HCT116 (cell line): ENCODE results near the gene ACTG1. TPM values are rescaled to one million over a fixed set of nuclear protein-coding genes. Genes with fewer than 3 reads are reported as not detected.

Source experiments
- ATAC-seq: fragments of 200-7000 bp; cut with Tn5 transposase; 2 replicates; pipeline ENCODE4 v1.9.1; 2020; ENCODE audit warnings: mild to moderate bottlenecking, moderate library complexity
- BruUV-seq: library from RNA; stranded (reverse); fragments of 400-500 nt; replicated peaks from 2 replicates; lab custom pipeline; 2021; lab: Mats Ljungman, UMichigan
- CTCF ChIA-PET: fragments of 300-600 bp; sonication (Branson Sonifier 250); formaldehyde crosslinking; loops from one replicate; lab custom pipeline; 2021; ENCODE audit warnings: antibody characterized with exemption; lab: Charles Lee
- POLR2A ChIA-PET: fragments of 300-600, 350-600 bp; sonication (Branson Sonifier 250); formaldehyde crosslinking; loops from one replicate; lab custom pipeline; 2021; ENCODE audit warnings: antibody characterized with exemption; lab: Charles Lee
- RAD21 ChIA-PET, 2 experiments: fragments of 300-600 bp; sonication (Branson Sonifier 250); formaldehyde crosslinking; loops; one replicate each; lab custom pipeline; 2023; ENCODE audit warnings: low total read pairs in 2 of 2; ENCODE audit not compliant: uncharacterized antibody in 2 of 2, unreplicated experiment in 2 of 2, low non-redundant PET in 1 of 2; lab: Charles Lee
- DNase-seq: peaks from one replicate; pipeline ENCODE4 v3.0.0-alpha.2; 2010; ENCODE audit warnings: low read depth, low spot score
- H2AFZ ChIP-seq: fragments of 200-600 bp; shearing (Covaris generic), sonication (generic); 2 replicates; pipeline ENCODE4 v1.6.1; 2017; ENCODE audit warnings: low read depth, mixed run types, mixed read lengths, antibody characterized with exemption, low read length; ENCODE audit not compliant: poor library complexity, severe bottlenecking
- H3K27ac ChIP-seq: 2 replicates; pipeline ENCODE4 v1.5.1; 2012; ENCODE audit warnings: low read depth, low read length
- H3K27me3 ChIP-seq: fragments of 200-600 bp; sonication (generic); 2 replicates; pipeline ENCODE4 v1.6.1; 2016; ENCODE audit warnings: mixed run types, low read length, mixed read lengths; ENCODE audit not compliant: insufficient read depth
- H3K36me3 ChIP-seq, 2 experiments: fragments of 200-500 bp in 1 of 2; fragments of 200-600 bp in 1 of 2; sonication (Bioruptor generic) in 1 of 2; sonication (generic) in 1 of 2; 2 replicates each; pipeline versions ENCODE4 v1.5.1 to v1.6.1; 2014 to 2016; ENCODE audit warnings: low read length in 2 of 2, inconsistent platforms in 1 of 2, mixed read lengths in 1 of 2, mixed run types in 1 of 2; ENCODE audit not compliant: insufficient read depth in 2 of 2, control insufficient read depth in 1 of 2
- H3K4me1 ChIP-seq, 2 experiments: fragments of 200-600 bp in 1 of 2; sonication (generic) in 1 of 2; 2 replicates each; pipeline versions ENCODE4 v1.5.1 to v1.6.1; 2012 to 2017; ENCODE audit warnings: low read length in 2 of 2, inconsistent platforms in 1 of 2, mild to moderate bottlenecking in 1 of 2, mixed read lengths in 1 of 2, mixed run types in 1 of 2, moderate library complexity in 1 of 2; ENCODE audit not compliant: insufficient read depth in 2 of 2, control insufficient read depth in 1 of 2
- H3K4me2 ChIP-seq: fragments of 200-600 bp; sonication (generic); 2 replicates; pipeline ENCODE4 v1.6.1; 2017; ENCODE audit warnings: mixed run types, low read length, mixed read lengths
- H3K4me3 ChIP-seq, 2 experiments: fragments of 200-600 bp in 1 of 2; sonication (generic) in 1 of 2; replicated peaks in 1 of 2; 2 replicates each; pipeline ENCODE4 v1.5.1; 2011 to 2016; ENCODE audit warnings: low read length in 2 of 2, control low read depth in 1 of 2, low read depth in 1 of 2, mild to moderate bottlenecking in 1 of 2, mixed read lengths in 1 of 2, mixed run types in 1 of 2
- H3K79me2 ChIP-seq: fragments of 200-600 bp; sonication (generic); 2 replicates; pipeline ENCODE4 v1.6.1; 2017; ENCODE audit warnings: mild to moderate bottlenecking, mixed run types, low read length, moderate library complexity, mixed read lengths; ENCODE audit not compliant: insufficient read depth
- H3K9ac ChIP-seq: fragments of 200-600 bp; sonication (generic); 2 replicates; pipeline ENCODE4 v1.6.1; 2016; ENCODE audit warnings: low read length, mixed read lengths
- H3K9me2 ChIP-seq: fragments of 200-600 bp; sonication (generic), shearing (Covaris generic); 2 replicates; pipeline ENCODE4 v1.6.1; 2017; ENCODE audit warnings: mixed run types, mild to moderate bottlenecking, moderate library complexity; ENCODE audit not compliant: insufficient read depth
- H3K9me3 ChIP-seq, 2 experiments: fragments of 200-500 bp in 1 of 2; fragments of 200-600 bp in 1 of 2; sonication (Bioruptor generic) in 1 of 2; sonication (generic) in 1 of 2; 2 replicates each; pipeline ENCODE4 v1.6.1; 2014 to 2017; ENCODE audit warnings: low read length in 2 of 2, mixed read lengths in 2 of 2, inconsistent platforms in 1 of 2, low read depth in 1 of 2, mild to moderate bottlenecking in 1 of 2, mixed run types in 1 of 2, moderate library complexity in 1 of 2; ENCODE audit not compliant: control insufficient read depth in 1 of 2, insufficient read depth in 1 of 2
- H4K20me1 ChIP-seq: fragments of 200-600 bp; sonication (generic), shearing (Covaris generic); 2 replicates; pipeline ENCODE4 v1.6.1; 2017; ENCODE audit warnings: mixed run types, mild to moderate bottlenecking, moderate library complexity; ENCODE audit not compliant: insufficient read depth
- ELF1 ChIP-seq: IDR thresholded peaks from 2 replicates; pipeline ENCODE4 v1.6.1; 2012; ENCODE audit warnings: low read depth, borderline replicate concordance
- EZH2phosphoT487 ChIP-seq: fragments of 200-600 bp; IDR thresholded peaks from 2 replicates; pipeline ENCODE4 v1.6.1; 2018; ENCODE audit warnings: antibody characterized with exemption, borderline replicate concordance
- JUND ChIP-seq: IDR thresholded peaks from 2 replicates; pipeline ENCODE4 v1.6.1; 2012
- RAD21 ChIP-seq: IDR thresholded peaks from 2 replicates; pipeline ENCODE4 v1.6.1; 2012; ENCODE audit warnings: low read depth, mild to moderate bottlenecking
- ZFX ChIP-seq: fragments of 450-650 bp; IDR thresholded peaks from 2 replicates; pipeline ENCODE4 v1.6.1; 2017
- intact Hi-C: fragments of 100-400 bp; cut with micrococcal nuclease; formaldehyde crosslinking; loops from 2 replicates; pipeline ENCODE4 v1.10.0; 2022
- total RNA-seq: library from RNA; stranded (reverse); gene quantifications from one replicate; pipeline ENCODE4 v1.2.1, GENCODE V29; 2021; ENCODE audit not compliant: unreplicated experiment
- TF ChIP-seq, protein P1 (sequence below): IDR thresholded peaks from 2 replicates; pipeline ENCODE4 v1.6.1; 2012
- TF ChIP-seq, protein P2 (sequence below): IDR thresholded peaks from 2 replicates; pipeline ENCODE4 v1.6.1; 2012; ENCODE audit warnings: low read depth
- TF ChIP-seq, protein P3 (sequence below), 3 experiments: fragments of 200-600 bp in 1 of 3; sonication (generic) in 1 of 3; IDR thresholded peaks in 2 of 3; conservative IDR thresholded peaks in 1 of 3; 2 replicates each; pipeline ENCODE4 v1.5.1; 2012 to 2017; ENCODE audit warnings: low read depth in 2 of 3, low read length in 2 of 3, antibody characterized with exemption in 1 of 3, borderline replicate concordance in 1 of 3, control low read depth in 1 of 3, mild to moderate bottlenecking in 1 of 3, mixed read lengths in 1 of 3, mixed run types in 1 of 3, moderate library complexity in 1 of 3; ENCODE audit not compliant: insufficient read depth in 1 of 3

The ACTG1 gene
- total RNA-seq, 1 experiment from 2014 or later = 6,223 TPM

DNA sequence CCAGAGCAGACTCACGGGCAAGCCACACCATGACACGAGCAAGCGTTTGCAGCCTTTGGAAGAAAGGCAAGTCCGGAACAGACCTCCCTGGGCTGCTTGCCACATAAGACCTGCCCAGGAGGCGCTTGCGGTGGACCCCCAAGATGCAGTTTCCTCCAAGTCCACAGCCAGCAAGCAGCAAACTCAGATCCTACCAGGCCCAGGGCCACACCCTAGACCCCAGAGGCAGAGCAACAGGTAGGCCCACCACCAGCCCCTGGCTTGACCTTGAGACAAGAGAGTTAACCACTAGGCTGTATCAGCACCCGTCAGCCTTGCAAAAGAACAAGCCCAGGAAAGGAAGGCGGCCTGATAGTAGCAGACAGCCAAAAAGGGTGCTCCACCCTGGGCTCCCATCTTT lies 37.2 kb upstream of the ACTG1 start:
- Histone ChIP-seq H3K9me2 (no peaks in the 10 kb centered on the region), H3K27me3 (no peaks in the 10 kb centered on the region), H3K27ac (no peak overlapping the region), H3K36me3 (peaks cover 23 to 45% of the 10 kb centered on the region in 2 experiments), H4K20me1 (no peaks in the 10 kb centered on the region), H3K4me1 (peaks cover 17 to 24% of the 10 kb centered on the region in 2 experiments), H3K79me2 (peaks cover 44% of the 10 kb centered on the region), H2AFZ (no peak overlapping the region), H3K4me3 (no peak overlapping the region), H3K9me3 (no peaks in the 10 kb centered on the region), H3K9ac (no peak overlapping the region), H3K4me2 (no peak overlapping the region)
- ATAC-seq (no peak), DNase-seq (no peak)
- intact Hi-C loops = loop anchor here (5.0 to 10.0 kb wide), 2 partner anchors 52 to 145 kb away; no protein-coding TSS in a partner anchor
- RAD21 ChIA-PET = no interaction called here
- TF ChIP-seq, protein P1, sequence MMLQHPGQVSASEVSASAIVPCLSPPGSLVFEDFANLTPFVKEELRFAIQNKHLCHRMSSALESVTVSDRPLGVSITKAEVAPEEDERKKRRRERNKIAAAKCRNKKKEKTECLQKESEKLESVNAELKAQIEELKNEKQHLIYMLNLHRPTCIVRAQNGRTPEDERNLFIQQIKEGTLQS = no peak
- no peak for TF ChIP-seq RAD21
- no peak for TF ChIP-seq ELF1
- TF ChIP-seq, protein P2, sequence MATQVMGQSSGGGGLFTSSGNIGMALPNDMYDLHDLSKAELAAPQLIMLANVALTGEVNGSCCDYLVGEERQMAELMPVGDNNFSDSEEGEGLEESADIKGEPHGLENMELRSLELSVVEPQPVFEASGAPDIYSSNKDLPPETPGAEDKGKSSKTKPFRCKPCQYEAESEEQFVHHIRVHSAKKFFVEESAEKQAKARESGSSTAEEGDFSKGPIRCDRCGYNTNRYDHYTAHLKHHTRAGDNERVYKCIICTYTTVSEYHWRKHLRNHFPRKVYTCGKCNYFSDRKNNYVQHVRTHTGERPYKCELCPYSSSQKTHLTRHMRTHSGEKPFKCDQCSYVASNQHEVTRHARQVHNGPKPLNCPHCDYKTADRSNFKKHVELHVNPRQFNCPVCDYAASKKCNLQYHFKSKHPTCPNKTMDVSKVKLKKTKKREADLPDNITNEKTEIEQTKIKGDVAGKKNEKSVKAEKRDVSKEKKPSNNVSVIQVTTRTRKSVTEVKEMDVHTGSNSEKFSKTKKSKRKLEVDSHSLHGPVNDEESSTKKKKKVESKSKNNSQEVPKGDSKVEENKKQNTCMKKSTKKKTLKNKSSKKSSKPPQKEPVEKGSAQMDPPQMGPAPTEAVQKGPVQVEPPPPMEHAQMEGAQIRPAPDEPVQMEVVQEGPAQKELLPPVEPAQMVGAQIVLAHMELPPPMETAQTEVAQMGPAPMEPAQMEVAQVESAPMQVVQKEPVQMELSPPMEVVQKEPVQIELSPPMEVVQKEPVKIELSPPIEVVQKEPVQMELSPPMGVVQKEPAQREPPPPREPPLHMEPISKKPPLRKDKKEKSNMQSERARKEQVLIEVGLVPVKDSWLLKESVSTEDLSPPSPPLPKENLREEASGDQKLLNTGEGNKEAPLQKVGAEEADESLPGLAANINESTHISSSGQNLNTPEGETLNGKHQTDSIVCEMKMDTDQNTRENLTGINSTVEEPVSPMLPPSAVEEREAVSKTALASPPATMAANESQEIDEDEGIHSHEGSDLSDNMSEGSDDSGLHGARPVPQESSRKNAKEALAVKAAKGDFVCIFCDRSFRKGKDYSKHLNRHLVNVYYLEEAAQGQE = no peak
- no peak for TF ChIP-seq ZFX
- TF ChIP-seq EZH2phosphoT487 = no peak
- TF ChIP-seq, protein P3, sequence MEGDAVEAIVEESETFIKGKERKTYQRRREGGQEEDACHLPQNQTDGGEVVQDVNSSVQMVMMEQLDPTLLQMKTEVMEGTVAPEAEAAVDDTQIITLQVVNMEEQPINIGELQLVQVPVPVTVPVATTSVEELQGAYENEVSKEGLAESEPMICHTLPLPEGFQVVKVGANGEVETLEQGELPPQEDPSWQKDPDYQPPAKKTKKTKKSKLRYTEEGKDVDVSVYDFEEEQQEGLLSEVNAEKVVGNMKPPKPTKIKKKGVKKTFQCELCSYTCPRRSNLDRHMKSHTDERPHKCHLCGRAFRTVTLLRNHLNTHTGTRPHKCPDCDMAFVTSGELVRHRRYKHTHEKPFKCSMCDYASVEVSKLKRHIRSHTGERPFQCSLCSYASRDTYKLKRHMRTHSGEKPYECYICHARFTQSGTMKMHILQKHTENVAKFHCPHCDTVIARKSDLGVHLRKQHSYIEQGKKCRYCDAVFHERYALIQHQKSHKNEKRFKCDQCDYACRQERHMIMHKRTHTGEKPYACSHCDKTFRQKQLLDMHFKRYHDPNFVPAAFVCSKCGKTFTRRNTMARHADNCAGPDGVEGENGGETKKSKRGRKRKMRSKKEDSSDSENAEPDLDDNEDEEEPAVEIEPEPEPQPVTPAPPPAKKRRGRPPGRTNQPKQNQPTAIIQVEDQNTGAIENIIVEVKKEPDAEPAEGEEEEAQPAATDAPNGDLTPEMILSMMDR (IDR thresholded peaks at IDR 0.05 in 2 of 3, conservative IDR thresholded peaks at IDR 0.05 in 1 of 3; ENCODE audit: borderline replicate concordance in 1 of 3, insufficient read depth in 1 of 3, low read depth in 2 of 3, low read length in 2 of 3) = no peak
- TF ChIP-seq JUND = no peak
- CTCF ChIA-PET = no interaction called here
- no TSS peak for BruUV-seq
- POLR2A ChIA-PET = no interaction called here
